Stromal cell of bone marrow (primary cell): ENCODE data around the gene KRTAP5-6.
"Not testable (repeated sequence)": the region's sequence is repeated elsewhere in the genome, so short reads cannot be mapped to it uniquely, and the experiment has no call there.

ENCODE experiments used
- DNase-seq: peaks from one replicate; pipeline ENCODE4 v3.0.0-alpha.2; 2012; ENCODE audit warnings: low read depth

The KRTAP5-6 gene

DNA sequence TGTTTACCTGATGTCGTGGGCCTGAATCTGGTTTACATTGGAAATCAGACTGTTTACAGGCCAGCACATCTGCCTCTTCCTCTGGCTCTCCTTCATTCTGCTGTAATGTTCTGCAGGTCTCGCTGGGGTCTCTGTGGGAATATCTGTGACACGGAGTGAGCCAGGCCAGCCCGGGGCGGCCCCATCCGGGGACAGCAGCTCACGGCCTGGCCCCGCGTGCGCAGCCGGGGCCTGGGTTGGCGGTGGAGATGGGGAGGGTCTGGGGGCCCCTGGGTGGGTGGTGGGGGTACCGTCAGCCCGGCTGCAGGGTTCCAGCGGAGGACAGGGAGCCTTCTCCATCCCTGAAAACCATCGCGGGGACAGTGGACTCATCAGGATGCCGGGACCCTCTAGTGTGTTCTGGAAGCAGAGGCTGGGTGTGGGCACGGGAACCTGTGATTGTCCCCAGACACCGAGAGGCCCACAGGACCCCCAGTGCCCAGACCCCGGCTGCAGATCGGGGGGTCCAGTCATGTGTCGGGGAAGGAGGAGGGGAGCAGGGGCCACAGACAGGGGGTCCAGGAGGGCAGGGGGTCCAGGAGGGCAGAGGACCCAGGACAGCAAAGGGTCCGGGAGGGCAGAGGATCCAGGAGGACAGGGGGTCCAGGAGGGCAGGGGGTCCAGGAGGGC, 13.0 kb upstream of the KRTAP5-6 start:
- not testable (repeated sequence) for DNase-seq

DNA sequence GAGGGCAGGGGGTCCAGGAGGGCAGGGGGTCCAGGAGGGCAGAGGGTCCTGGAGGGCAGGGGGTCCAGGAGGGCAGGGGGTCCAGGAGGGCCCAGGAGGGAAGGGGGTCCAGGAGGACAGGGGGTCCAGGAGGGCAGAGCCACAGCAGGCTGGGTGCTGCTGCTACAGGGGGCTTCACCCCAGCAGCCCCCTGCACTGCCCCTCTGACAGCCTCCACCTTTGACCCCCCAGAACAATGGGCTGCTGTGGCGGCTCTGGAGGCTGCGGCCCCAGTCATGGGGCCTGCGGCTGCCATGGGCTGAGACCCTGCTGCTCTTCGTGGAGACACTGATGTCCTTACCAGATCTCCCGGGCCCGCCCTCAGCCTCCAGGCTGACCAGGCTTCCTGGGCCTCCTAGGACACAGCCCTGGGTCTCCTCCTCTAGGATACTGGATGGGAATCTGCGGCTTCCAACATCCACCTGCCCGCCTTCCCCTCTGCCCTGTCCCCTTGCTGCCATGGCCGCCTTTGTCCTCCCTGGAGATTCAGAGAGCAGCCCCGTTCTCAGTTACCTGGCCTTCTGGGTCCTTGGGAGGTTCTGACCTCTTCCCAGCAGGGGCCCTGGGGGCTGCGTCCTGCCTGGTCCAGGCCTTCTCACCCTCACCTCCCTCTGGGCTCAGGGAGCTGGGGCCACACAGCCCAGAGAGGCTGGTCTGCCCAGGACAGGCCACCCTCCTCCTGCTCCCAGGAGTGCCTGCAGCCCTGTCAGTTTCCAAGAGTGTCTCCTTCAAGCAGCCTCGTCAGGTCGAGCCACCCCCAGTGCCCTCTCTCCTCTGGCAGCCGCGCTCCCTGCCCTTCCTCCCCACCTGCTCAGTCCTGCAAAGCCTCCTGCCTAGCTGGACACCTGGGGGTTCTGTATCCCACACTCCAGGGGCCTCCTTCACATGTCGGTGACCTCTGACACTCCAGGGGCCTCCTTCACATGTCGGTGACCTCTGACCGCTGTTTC, 11.8 kb upstream of the KRTAP5-6 start:
- DNase-seq: not testable (repeated sequence)

- DNase-seq: not testable (repeated sequence)
Observed at GRCh38 chr11:1686220-1686619, 10.8 kb upstream of the KRTAP5-6 start.

DNA sequence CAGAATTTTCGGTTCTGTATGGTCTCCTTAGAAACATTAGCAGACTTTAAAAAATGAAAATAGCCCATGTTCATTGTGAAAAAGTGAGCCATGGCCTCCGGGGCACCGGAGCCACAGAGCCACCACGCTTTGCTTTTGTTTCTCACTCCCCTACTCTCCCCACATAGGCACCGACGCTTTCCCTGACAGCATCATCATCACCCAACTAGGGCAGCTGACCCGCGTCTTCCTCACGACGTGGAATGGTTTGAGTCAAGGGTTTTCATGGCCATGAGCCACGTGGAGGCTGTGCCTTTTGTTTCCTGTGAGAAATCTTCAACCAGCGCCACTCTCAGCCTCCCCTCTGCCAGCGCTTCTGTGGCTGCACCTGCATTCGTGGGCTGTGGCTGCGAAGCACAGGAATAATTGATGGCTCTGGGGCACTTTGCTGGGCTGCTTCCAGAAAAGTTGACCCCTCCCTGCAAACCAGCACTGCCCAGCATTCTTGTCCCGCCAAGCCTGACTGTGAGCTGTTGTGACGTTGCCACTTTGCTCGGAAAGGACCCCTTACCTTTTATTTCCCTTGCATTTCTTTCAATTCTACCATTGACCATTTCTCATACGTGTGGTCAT, 8.6 kb upstream of the KRTAP5-6 start:
- not testable (repeated sequence) for DNase-seq

DNA sequence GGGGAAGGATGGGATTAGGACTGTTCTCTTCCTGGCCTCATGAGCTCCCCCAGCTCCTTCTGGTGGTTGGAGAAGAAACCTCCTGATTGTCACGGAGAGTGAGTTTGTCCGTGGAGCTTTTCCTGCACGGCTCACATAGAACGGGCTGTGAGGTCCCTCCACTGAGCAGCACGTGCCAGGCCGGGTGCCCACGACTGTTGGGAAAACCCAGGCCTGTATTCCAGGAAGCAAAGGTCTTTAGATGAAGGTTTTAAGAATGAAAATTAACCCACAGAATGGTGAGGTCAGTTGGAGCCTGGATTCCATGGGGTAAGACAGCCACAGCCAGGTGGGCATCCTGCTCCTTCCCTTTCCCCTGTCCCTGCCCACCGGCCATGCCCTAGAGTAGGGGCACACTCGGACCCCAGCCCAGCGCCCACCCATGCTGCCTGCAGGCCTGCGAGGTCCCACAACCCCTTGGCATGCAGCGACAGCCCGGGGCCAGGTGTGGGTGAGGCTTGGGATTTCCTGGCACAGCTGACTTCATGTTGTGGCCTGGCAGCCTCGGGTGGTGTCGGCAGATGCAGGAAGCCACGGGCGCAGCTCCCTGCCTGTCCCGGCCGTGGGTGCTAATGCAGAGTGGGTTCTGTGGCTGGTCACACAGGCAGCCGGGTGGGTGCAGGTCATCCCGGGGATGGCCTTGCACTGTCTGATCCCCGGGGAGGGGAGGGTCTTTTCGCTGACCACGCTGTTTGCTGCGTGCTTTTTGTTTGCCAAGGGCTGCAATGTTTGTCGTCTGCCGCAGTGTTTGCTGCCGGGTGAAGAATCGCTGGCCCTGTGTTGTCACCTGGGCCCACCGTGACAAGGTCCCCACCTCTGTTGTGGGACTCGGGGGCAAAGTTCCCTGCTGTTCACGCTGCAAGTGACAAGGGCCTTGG, 7.5 kb upstream of the KRTAP5-6 start:
- DNase-seq: not testable (repeated sequence)

DNA sequence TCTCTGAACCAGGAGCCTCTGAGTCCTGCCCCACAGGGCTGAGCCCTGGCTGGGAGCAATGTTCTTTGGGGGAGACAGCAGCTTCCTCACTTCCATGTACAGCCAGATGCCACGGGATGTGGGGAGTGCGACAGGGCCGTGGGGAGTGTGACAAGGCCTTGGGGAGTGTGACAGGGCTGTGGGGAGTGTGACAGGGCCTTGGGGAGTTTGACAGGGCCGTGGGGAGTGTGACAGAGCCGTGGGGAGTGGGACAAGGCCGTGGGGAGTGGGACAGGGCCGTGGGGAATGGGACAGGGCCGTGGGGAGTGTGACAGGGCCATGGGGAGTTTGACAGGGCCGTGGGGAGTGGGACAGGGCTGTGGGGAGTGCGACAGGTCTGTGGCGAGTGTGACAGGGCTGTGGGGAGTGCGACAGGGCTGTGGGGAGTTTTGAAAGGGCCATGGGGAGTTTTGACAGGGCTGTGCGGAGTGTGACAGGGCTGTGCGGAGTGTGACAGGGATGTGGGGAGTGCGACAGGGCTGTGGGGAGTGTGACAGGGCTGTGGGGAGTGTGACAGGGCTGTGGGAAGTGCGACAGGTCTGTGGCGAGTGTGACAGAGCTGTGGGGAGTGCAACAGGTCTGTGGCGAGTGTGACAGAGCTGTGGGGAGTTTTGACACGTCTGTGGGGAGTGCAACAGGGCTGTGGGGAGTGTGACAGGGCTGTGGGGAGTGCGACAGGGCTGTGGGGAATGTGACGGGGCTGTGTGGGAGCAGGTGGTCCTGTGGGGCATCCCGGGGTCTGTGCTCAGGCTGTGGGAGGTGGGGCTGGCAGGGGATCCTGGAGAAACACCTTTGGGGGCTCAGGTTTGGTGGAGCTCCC, 6.6 kb upstream of the KRTAP5-6 start:
- DNase-seq: no peak

DNA sequence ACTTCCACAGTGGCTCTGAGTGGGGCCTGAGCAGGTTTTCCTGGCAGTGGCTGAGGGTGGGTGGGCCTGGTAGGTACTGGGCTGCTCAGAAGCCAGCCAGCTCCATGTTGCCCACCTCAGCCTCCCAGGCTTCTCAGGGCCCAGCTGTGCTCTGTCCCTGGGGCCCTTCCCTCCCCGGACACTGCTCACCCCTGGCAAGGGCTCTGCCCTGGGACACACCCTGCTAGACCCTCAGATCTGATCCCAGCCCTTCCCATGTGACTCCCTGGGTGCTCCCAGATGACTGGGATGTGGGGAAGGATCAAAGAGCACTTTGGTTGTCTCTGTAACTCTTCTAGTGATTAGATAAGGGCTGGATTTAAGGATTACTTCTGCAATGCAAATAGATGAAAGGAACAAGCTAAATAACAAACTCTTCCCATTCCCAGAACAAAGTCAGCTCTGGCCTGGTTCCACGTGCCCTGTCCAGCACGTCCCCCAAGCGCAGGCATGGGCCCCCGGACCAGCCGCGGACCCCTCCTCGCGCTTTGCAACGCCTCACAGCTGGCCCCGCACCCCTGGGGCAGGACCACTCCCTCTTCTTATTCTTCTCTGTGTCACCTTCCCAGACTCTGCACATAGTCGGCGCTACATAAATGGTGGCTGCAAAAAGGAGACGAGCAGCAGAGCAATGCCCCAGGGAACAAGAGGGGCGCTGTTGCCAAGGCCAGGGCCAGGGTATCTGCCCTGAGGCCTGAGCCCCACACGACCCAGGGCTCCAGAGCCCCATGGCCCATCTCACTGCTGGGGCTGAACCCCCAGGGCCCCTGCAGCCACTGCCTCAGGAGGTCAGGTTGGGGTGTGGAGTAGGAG, 5.7 kb upstream of the KRTAP5-6 start:
- no peak for DNase-seq

GRCh38 chr11:1691878-1692707, 4.9 kb upstream of the KRTAP5-6 start:
- no peak for DNase-seq

GRCh38 chr11:1692708-1693326, 4.2 kb upstream of the KRTAP5-6 start:
- no peak for DNase-seq

- peak; percentile 41 for DNase-seq
Observed at GRCh38 chr11:1693327-1694063, 3.5 kb upstream of the KRTAP5-6 start.

DNA sequence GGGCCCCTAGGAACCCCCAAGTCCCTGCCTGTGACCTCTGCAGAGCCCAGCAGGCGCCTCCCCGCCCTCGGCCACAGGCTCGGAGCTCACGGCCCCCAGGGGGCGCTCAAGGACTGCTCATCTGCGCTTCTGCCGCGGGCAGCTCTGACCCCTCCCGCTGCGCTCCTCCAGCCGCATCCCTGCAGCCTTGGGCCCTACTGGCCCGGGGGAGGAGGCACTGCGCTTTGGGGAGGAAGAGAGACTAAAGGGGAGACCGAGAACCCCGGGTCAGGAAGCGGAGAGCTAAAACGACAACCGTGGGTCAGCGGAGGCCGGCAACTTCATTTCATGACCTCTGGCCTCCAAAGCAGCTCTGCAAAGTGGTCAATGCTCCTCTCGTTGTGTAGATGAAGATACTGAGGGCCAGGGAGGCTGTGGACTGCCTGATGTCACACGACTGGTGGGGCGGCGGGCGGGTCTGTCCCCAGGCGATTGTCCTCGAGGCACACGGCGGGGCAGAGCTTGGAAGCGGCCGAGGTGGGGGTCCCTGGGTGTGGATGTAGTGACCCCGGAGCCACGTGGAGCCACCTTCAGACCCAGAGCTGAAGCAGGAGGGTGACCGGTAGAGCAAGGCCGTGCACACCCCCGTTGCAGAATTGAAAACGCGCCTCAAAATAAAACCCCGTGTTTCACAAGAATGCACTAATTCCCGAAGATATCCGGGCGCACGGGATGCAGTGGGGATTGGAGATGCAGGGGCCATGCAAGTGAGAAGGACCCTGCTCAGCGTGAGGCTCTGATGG, 2.7 kb upstream of the KRTAP5-6 start:
- peak; percentile 50 for DNase-seq

DNA sequence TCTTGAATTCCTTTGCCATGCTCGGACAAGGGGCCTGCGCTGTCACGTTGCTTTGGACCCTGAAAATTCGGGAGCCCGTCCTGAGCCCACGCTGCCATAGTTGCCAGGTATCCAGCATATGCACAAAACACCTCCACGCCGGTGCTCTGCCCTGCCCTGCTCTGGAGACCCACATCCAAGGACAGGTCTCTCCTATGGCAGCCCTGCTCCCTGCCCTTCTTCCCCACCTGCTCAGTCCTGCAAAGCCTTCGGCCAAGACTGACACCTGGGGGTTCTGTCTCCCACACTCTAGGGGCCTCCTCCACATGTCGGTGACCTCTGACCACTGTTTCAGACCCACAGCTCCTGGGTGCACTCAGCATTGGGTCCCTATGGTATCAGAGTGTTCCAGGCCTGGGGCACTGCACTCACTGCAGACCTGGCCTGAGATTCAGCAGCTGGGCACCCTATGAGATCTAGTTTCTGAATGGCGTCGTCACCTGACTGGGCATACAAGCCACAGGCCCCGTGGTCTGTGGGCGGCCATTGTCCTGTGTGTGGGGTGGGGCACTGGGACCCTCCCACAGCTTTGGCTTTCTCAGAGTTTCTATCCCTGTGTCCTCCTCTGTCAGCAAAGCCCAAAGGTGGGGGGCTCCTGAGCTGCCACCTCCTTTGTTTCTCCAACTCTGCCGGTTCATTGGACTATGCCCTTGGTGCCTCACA, 2.0 kb upstream of the KRTAP5-6 start:
- no peak for DNase-seq

- DNase-seq: no peak
Observed at GRCh38 chr11:1695548-1696108, 1.4 kb upstream of the KRTAP5-6 start.

GRCh38 chr11:1699771-1700170, 2.8 kb downstream of the KRTAP5-6 start:
- DNase-seq: no peak

- DNase-seq: no peak
Observed at GRCh38 chr11:1701091-1701807, 4.3 kb downstream of the KRTAP5-6 start.
